Caki2 (cell line): ENCODE measurements around the gene KRTAP23-1. TPM values are rescaled to one million over a fixed set of nuclear protein-coding genes. Genes with fewer than 3 reads are reported as not detected.

ENCODE experiments used
- DNase-seq: peaks from one replicate; pipeline ENCODE4 v3.0.0-alpha.2; 2015; ENCODE audit warnings: low read depth
- in situ Hi-C: cut with HindIII; loops from 2 replicates; pipeline ENCODE4 v1.10.0; 2016; ENCODE audit warnings: low sequenced_read_pairs, low pct_unique_long_range_greater_than_20kb, mixed read lengths
- total RNA-seq: library from RNA; depleted of rRNA; stranded (reverse); fragments of >200 nt; shearing (Covaris generic); gene quantifications from 2 replicates; pipeline ENCODE4 v1.2.3, GENCODE V29; 2014; ENCODE audit warnings: low replicate concordance; rRNA removed

KRTAP23-1 gene
- total RNA-seq, 1 experiment from 2014 or later: not detected

- in situ Hi-C loops: no loop called here
- no peak for DNase-seq
Observed at GRCh38 chr21:30329203-30329875, 19.1 kb downstream of the KRTAP23-1 start.

- DNase-seq: no peak
- in situ Hi-C loops: no loop called here
Observed at GRCh38 chr21:30326390-30326789, 22.0 kb downstream of the KRTAP23-1 start.

GRCh38 chr21:30320215-30320614 lies 28.2 kb downstream of the KRTAP23-1 start, which contains the start of gene KRTAP26-1:
TSS of gene KRTAP26-1 (minus strand) at chr21:30320315. CDS start at chr21:30320035, 280 bp downstream.
- no peak for DNase-seq
- in situ Hi-C loops: no loop called here

GRCh38 chr21:30315701-30316100 lies 32.7 kb downstream of the KRTAP23-1 start:
- no peak for DNase-seq
- in situ Hi-C loops: no loop called here

GRCh38 chr21:30306884-30307283 lies 41.5 kb downstream of the KRTAP23-1 start:
- in situ Hi-C loops: no loop called here
- DNase-seq: no peak

- in situ Hi-C loops: no loop called here
- no peak for DNase-seq
Observed at GRCh38 chr21:30305136-30305535, 43.3 kb downstream of the KRTAP23-1 start.

Other genes starting within 250 kb of the KRTAP23-1 start
- not detected in 2 replicates for gene CLDN17, start 181.8 kb downstream of the KRTAP23-1 start, total RNA-seq
- not detected in 2 replicates for gene CLDN8, start 132.5 kb downstream of the KRTAP23-1 start, total RNA-seq
- not detected in 2 replicates for gene KRTAP24-1, start 65.7 kb downstream of the KRTAP23-1 start, total RNA-seq
- not detected in 2 replicates for gene KRTAP25-1, start 59.1 kb downstream of the KRTAP23-1 start, total RNA-seq
- gene KRTAP26-1, start 28.3 kb downstream of the KRTAP23-1 start, total RNA-seq: not detected in 2 replicates
- gene KRTAP27-1, start 10.9 kb downstream of the KRTAP23-1 start, total RNA-seq: not detected in 2 replicates
- not detected in 2 replicates for gene KRTAP13-2, start 23.7 kb upstream of the KRTAP23-1 start, total RNA-seq
- gene KRTAP13-1, start 47.4 kb upstream of the KRTAP23-1 start, total RNA-seq: not detected in 2 replicates
- gene KRTAP13-3, start 77.3 kb upstream of the KRTAP23-1 start, total RNA-seq: not detected in 2 replicates
- not detected in 2 replicates for gene KRTAP13-4, start 81.6 kb upstream of the KRTAP23-1 start, total RNA-seq
- gene KRTAP15-1, start 91.7 kb upstream of the KRTAP23-1 start, total RNA-seq: not detected in 2 replicates
- gene KRTAP19-1, start 131.8 kb upstream of the KRTAP23-1 start, total RNA-seq: not detected in 2 replicates
- not detected in 2 replicates for gene KRTAP19-2, start 138.8 kb upstream of the KRTAP23-1 start, total RNA-seq
- not detected in 2 replicates for gene KRTAP19-3, start 143.4 kb upstream of the KRTAP23-1 start, total RNA-seq
- not detected in 2 replicates for gene KRTAP19-4, start 148.6 kb upstream of the KRTAP23-1 start, total RNA-seq
- gene KRTAP19-5, start 153.5 kb upstream of the KRTAP23-1 start, total RNA-seq: not detected in 2 replicates
- not detected in 2 replicates for gene KRTAP19-6, start 193.3 kb upstream of the KRTAP23-1 start, total RNA-seq
- gene KRTAP19-7, start 212.7 kb upstream of the KRTAP23-1 start, total RNA-seq: not detected in 2 replicates
- gene KRTAP22-2, start 241.8 kb upstream of the KRTAP23-1 start, total RNA-seq: not detected in 2 replicates
- not detected in 2 replicates for gene KRTAP6-3, start 243.8 kb upstream of the KRTAP23-1 start, total RNA-seq